K562 (cell line): ENCODE data around the gene PLCL1. TPM values are rescaled to one million over a fixed set of nuclear protein-coding genes. Genes with fewer than 3 reads are reported as not detected.

Experiments
- ATAC-seq: fragments of 200-7000 bp; cut with Tn5 transposase; 3 replicates; pipeline ENCODE4 v1.9.1; 2020; ENCODE audit warnings: moderate library complexity
- BruUV-seq: library from RNA; stranded (reverse); fragments of 400-500 nt; replicated peaks from 2 replicates; lab custom pipeline; 2021; lab: Mats Ljungman, UMichigan
- CTCF ChIA-PET: fragments of 300-600 bp; formaldehyde crosslinking; extraction: SDS; loops from one replicate; lab custom pipeline; 2021; ENCODE audit warnings: low intra/inter-chr PET ratio; lab: Yijun Ruan, JAX
- POLR2A ChIA-PET: fragments of 300-600, 350-650 bp; sonication (Branson Sonifier 250); formaldehyde crosslinking; extraction: SDS; loops from one replicate; lab custom pipeline; 2021; ENCODE audit warnings: antibody characterized with exemption, inconsistent platforms; lab: Yijun Ruan, JAX
- DNase-seq, 4 experiments: peaks; one replicate each; pipeline versions ENCODE4 v3.0.0 to v3.0.0-alpha.2; 2011 to 2018; ENCODE audit warnings: low spot score in 3 of 4, mixed read lengths in 3 of 4; ENCODE audit errors: extremely low read depth in 1 of 4
- FAIRE-seq: peaks from 2 replicates; lab custom pipeline; 2011; peaks lifted over from hg19 to GRCh38; lab: Jason Lieb, UNC
- H2AFZ ChIP-seq: 2 replicates; pipeline ENCODE4 v1.6.0; 2011; ENCODE audit warnings: low read depth, low read length, control low read depth, inconsistent platforms
- H3K27ac ChIP-seq: fragments of 200-600 bp; 3 replicates; pipeline ENCODE4 v1.8.0; 2011; ENCODE audit warnings: low read depth, mild to moderate bottlenecking, control low read depth, inconsistent platforms, low read length, moderate library complexity, mixed read lengths; ENCODE audit errors: extremely low read depth
- H3K27me3 ChIP-seq, 2 experiments: fragments of 300-600 bp in 1 of 2; 2 replicates in 1 of 2; 3 replicates in 1 of 2; pipeline versions ENCODE4 v1.6.0 to v1.8.0; 2011; ENCODE audit warnings: inconsistent platforms in 2 of 2, low read length in 2 of 2, mild to moderate bottlenecking in 1 of 2, mixed read lengths in 1 of 2, moderate library complexity in 1 of 2; ENCODE audit not compliant: control insufficient read depth in 2 of 2, insufficient read depth in 2 of 2
- H3K36me3 ChIP-seq: fragments of 300-600 bp; 3 replicates; pipeline ENCODE4 v1.8.0; 2011; ENCODE audit warnings: mild to moderate bottlenecking, low read length, inconsistent platforms; ENCODE audit not compliant: control insufficient read depth, insufficient read depth
- H3K4me1 ChIP-seq, 2 experiments: fragments of 200-600 bp in 1 of 2; replicated peaks in 1 of 2; 2 replicates in 1 of 2; 3 replicates in 1 of 2; pipeline versions ENCODE4 v1.5.1 to v1.8.0; 2011; ENCODE audit warnings: inconsistent platforms in 2 of 2, low read length in 2 of 2, mild to moderate bottlenecking in 1 of 2, mixed read lengths in 1 of 2, moderate library complexity in 1 of 2; ENCODE audit not compliant: control insufficient read depth in 2 of 2, insufficient read depth in 2 of 2
- H3K4me2 ChIP-seq: 2 replicates; pipeline ENCODE4 v1.6.1; 2011; ENCODE audit warnings: low read length, control low read depth, inconsistent platforms, mixed read lengths; ENCODE audit not compliant: insufficient read depth
- H3K4me3 ChIP-seq: fragments of 200-600 bp; sonication (generic), shearing (Covaris generic); 2 replicates; pipeline ENCODE4 v1.5.1; 2016; ENCODE audit warnings: control low read depth, inconsistent platforms
- H3K79me2 ChIP-seq: fragments of 200-600 bp; 3 replicates; pipeline ENCODE4 v1.8.0; 2011; ENCODE audit warnings: low read length, inconsistent platforms; ENCODE audit not compliant: control insufficient read depth, insufficient read depth
- H3K9ac ChIP-seq, 2 experiments: 2 replicates each; pipeline versions ENCODE4 v1.6.0 to v1.6.1; 2011; ENCODE audit warnings: low read depth in 2 of 2, low read length in 2 of 2, control low read depth in 1 of 2, inconsistent platforms in 1 of 2, mild to moderate bottlenecking in 1 of 2, mixed read lengths in 1 of 2; ENCODE audit not compliant: insufficient read depth in 1 of 2
- H3K9me1 ChIP-seq: one replicate; pipeline ENCODE4 v1.6.0; 2011; ENCODE audit warnings: inconsistent platforms, mild to moderate bottlenecking, low read length, moderate library complexity; ENCODE audit not compliant: control insufficient read depth, insufficient read depth
- H3K9me3 ChIP-seq: replicated peaks from 2 replicates; pipeline ENCODE4 v1.5.1; 2011; ENCODE audit warnings: low read depth, low read length, inconsistent platforms; ENCODE audit not compliant: control insufficient read depth, insufficient read depth
- H4K20me1 ChIP-seq: replicated peaks from 2 replicates; pipeline ENCODE4 v1.6.1; 2011; ENCODE audit warnings: low read length, inconsistent platforms, mixed read lengths; ENCODE audit not compliant: control insufficient read depth, insufficient read depth
- CREB3 ChIP-seq: fragments of 450-650 bp; conservative IDR thresholded peaks from 2 replicates; pipeline ENCODE4 v1.6.1; 2016; ENCODE audit warnings: missing genetic modification characterization, low read depth, mild to moderate bottlenecking, missing compliant biosample characterization, moderate library complexity
- ETS2 ChIP-seq: IDR thresholded peaks from 2 replicates; pipeline ENCODE4 v1.6.1; 2016; ENCODE audit warnings: borderline replicate concordance, missing genetic modification characterization, mild to moderate bottlenecking, moderate library complexity, missing compliant biosample characterization; ENCODE audit not compliant: poor library complexity, severe bottlenecking
- NR1H2 ChIP-seq: sonication (generic); formaldehyde crosslinking; IDR thresholded peaks from 2 replicates; pipeline ENCODE4 v1.4.0; 2020; ENCODE audit warnings: mild to moderate bottlenecking, missing genetic modification reagents
- PATZ1 ChIP-seq: fragments of 250-450 bp; sonication (Bioruptor Pico); IDR thresholded peaks from 2 replicates; pipeline ENCODE4 v1.5.0; 2020; ENCODE audit warnings: mild to moderate bottlenecking, borderline replicate concordance
- RAD21 ChIP-seq, 2 experiments: fragments of 250-450 bp in 1 of 2; fragments of 450-650 bp in 1 of 2; sonication (Bioruptor Pico) in 1 of 2; formaldehyde crosslinking in 1 of 2; IDR thresholded peaks in 1 of 2; conservative IDR thresholded peaks in 1 of 2; 2 replicates each; pipeline versions ENCODE4 v1.4.0 to v1.8.0; 2020 to 2022; ENCODE audit warnings: mild to moderate bottlenecking in 2 of 2, moderate library complexity in 1 of 2
- TFAP4 ChIP-seq: sonication (generic); formaldehyde crosslinking; IDR thresholded peaks from 2 replicates; pipeline ENCODE4 v1.8.0; 2022; ENCODE audit warnings: missing genetic modification reagents, mild to moderate bottlenecking, moderate library complexity, borderline replicate concordance
- VEZF1 ChIP-seq: fragments of 200-800 bp; sonication (Bioruptor generic); IDR thresholded peaks from 2 replicates; pipeline ENCODE4 v1.6.1; 2017; ENCODE audit warnings: missing genetic modification characterization, missing compliant biosample characterization
- ZKSCAN1 ChIP-seq: fragments of 150-350 bp; IDR thresholded peaks from 2 replicates; pipeline ENCODE4 v1.6.1; 2016; ENCODE audit warnings: low read depth, low read length
- ZKSCAN8 ChIP-seq: fragments of 200-800 bp; sonication (Bioruptor generic); IDR thresholded peaks from 2 replicates; pipeline ENCODE4 v1.6.1; 2016; ENCODE audit warnings: missing genetic modification characterization, missing compliant biosample characterization
- ZNF121 ChIP-seq: sonication (generic); formaldehyde crosslinking; conservative IDR thresholded peaks from 2 replicates; pipeline ENCODE4 v1.8.0; 2022; ENCODE audit warnings: missing genetic modification reagents
- ZNF280A ChIP-seq: fragments of 450-650 bp; IDR thresholded peaks from 2 replicates; pipeline ENCODE4 v1.6.1; 2018; ENCODE audit warnings: mild to moderate bottlenecking, low read depth; ENCODE audit not compliant: partially characterized antibody
- ZNF75A ChIP-seq: fragments of 450-650 bp; formaldehyde crosslinking; IDR thresholded peaks from 2 replicates; pipeline ENCODE4 v1.4.0; 2020; ENCODE audit warnings: mild to moderate bottlenecking
- ZNF77 ChIP-seq: fragments of 250-450 bp; sonication (Bioruptor Pico); IDR thresholded peaks from 2 replicates; pipeline ENCODE4 v1.5.0; 2020
- WGBS: fragments of 100-300 bp; shearing (Covaris generic); methylation state at CpG from one replicate; pipeline ENCODE4 v1.1.6; 2016; ENCODE audit warnings: low coverage, mixed read lengths; ENCODE audit not compliant: insufficient coverage; ENCODE audit errors: missing lambda C conversion rate; 5-methylcytosine and 5-hydroxymethylcytosine counted together
- in situ Hi-C: fragments of 300-500 bp; cut with MboI; formaldehyde crosslinking; loops from 4 replicates; pipeline ENCODE4 v1.15.0; 2018; ENCODE audit warnings: inconsistent platforms, mixed read lengths
- intact Hi-C: fragments of 100-400 bp; cut with micrococcal nuclease; formaldehyde crosslinking; loops from 2 replicates; pipeline ENCODE4 v1.14.2; 2022
- polyA plus RNA-seq, 8 experiments: library from polyadenylated mRNA; depleted of rRNA in 4 of 8; stranded (reverse) in 5 of 8; unstranded in 3 of 8; fragments of >200 nt; fragmentation: Nextera tagmentation in 2 of 8; fragmentation: Illumina TruSeq in 1 of 8; extraction: Ambion mirVana in 2 of 8; extraction: Trizol in 1 of 8; gene quantifications; 2 replicates each; pipeline versions ENCODE4 v1.2.1 to v1.2.3, GENCODE V29; 2011 to 2014; ENCODE audit warnings: inconsistent platforms in 1 of 8, missing spikeins in 1 of 8
- total RNA-seq, 7 experiments: library from RNA; depleted of rRNA in 6 of 7; stranded (reverse); fragments of >200 nt in 6 of 7; fragmentation: Illumina TruSeq in 2 of 7; extraction: Trizol in 2 of 7; gene quantifications; 2 replicates each; pipeline versions ENCODE4 v1.2.1 to v1.2.3, GENCODE V29; 2011 to 2021; ENCODE audit warnings: low replicate concordance in 1 of 7

Gene PLCL1
- total and polyA plus RNA-seq, 9 of the 15 experiments (the other 6 are each of a cell fraction or from before 2014, with no cell fraction given), result 2.0 to 17.7 (median 8.6) TPM

GRCh38 chr2:198096965-198097364 is 292.6 kb downstream of the PLCL1 start:
- FAIRE-seq (no peak), ATAC-seq (no peak), DNase-seq (no peak)
- intact Hi-C loops (no loop called here), in situ Hi-C loops (no loop called here)
- H4K20me1 ChIP-seq, result no peaks in the 10 kb centered on the region
- no peak overlapping the region for H3K4me2 ChIP-seq
- no peaks in the 10 kb centered on the region for H3K9me1 ChIP-seq
- POLR2A ChIA-PET, result no interaction called here
- H3K27me3 ChIP-seq, result no peaks in the 10 kb centered on the region
- 88% methylated on average over 2 of the region's 2 CpGs for WGBS
- peaks cover 19% of the 10 kb centered on the region; the same call in 2 of the 3 replicates for H3K36me3 ChIP-seq
- peaks cover 2 to 13% of the 10 kb centered on the region in 2 experiments; a peak in 3 of 5 replicates for H3K4me1 ChIP-seq
- H3K27ac ChIP-seq, result no peak overlapping the region
- no peak overlapping the region for H3K4me3 ChIP-seq
- no peaks in the 10 kb centered on the region for H3K9me3 ChIP-seq
- H2AFZ ChIP-seq, result no peak overlapping the region
- CTCF ChIA-PET, result no interaction called here
- H3K9ac ChIP-seq, result no peak overlapping the region
- no peaks in the 10 kb centered on the region; the same call in 2 of the 3 replicates for H3K79me2 ChIP-seq
- no TSS peak for BruUV-seq
- TF ChIP-seq CREB3 (tag) (no peak), ETS2 (tag) (no peak), ZKSCAN8 (no peak), ZKSCAN1 (no peak), VEZF1 (no peak), ZNF280A (no peak), NR1H2 (CRISPR knock-in tag) (no peak), ZNF75A (CRISPR knock-in tag) (no peak), ZNF121 (CRISPR knock-in tag) (no peak), RAD21 (CRISPR knock-in tag; conservative IDR thresholded peaks at IDR 0.05 in 1 of 2, IDR thresholded peaks at IDR 0.05 in 1 of 2) (no peak), TFAP4 (CRISPR knock-in tag) (no peak), PATZ1 (CRISPR knock-in tag) (no peak), ZNF77 (no peak)
